Effector CD8-positive, alpha-beta T cell (primary cell): Measurements from ENCODE around the gene PPP1R3F.

ENCODE experiments used
- DNase-seq: peaks from one replicate; lab custom pipeline; 2025; lab: John Stamatoyannopoulos, UW

The PPP1R3F gene

DNA sequence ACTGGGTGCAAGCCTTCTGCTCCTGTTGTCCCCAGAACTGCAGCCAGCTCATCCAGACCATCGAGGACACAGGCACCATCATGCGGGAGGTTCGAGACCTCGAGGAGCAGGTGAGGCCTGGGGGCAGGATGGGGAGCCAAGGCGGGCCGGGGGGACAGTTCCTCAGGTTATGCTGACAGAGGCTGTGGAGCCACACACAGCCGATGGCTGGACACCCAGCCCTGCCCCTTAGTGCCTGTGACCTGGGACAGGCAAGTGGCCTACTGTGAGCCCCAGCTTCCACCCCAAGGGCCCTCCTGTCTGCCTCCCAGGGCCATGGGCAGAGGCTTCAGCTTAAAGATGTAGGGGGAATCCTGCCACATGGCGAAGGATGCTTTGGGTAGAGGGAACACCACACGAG, 20.0 kb upstream of the PPP1R3F start:
- no peak for DNase-seq

DNA sequence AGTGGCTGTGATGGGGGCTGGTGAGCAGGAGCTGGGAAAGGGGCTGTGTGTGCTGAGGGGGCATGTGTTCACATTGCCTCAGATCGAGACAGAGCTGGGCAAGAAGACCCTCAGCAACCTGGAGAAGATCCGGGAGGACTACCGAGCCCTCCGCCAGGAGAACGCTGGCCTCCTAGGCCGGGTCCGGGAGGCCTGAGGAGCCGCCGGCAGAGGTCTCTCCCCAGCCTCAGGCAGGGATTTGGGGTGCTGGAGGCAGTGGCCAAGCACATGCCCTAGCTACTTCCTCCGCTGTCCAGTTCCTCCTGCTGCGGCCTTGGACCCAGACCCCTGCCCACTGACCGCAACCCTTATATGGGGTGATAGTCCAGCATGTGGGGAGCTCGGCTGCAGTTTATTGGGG, 19.5 kb upstream of the PPP1R3F start:
- no peak for DNase-seq

DNA sequence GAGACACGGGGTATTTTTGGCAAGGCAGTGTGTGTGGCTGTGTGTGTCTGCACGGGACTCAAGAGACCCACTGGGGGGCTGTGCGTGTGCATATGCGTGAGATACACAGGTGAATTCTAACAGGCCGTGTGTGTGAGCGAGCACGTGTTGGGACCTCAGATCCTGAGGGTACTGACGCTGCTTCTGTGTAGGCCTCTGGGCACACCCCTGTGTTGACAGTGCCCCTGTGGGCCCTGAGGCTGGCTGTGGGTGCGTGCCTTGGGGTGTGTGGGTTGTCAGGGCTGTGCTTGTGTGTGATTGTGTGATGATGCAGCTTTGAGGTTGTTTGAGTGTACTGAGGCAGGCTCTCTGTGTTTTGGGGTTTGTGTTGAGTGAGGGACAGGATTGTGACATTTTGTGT, 19.0 kb upstream of the PPP1R3F start:
- DNase-seq: no peak

DNA sequence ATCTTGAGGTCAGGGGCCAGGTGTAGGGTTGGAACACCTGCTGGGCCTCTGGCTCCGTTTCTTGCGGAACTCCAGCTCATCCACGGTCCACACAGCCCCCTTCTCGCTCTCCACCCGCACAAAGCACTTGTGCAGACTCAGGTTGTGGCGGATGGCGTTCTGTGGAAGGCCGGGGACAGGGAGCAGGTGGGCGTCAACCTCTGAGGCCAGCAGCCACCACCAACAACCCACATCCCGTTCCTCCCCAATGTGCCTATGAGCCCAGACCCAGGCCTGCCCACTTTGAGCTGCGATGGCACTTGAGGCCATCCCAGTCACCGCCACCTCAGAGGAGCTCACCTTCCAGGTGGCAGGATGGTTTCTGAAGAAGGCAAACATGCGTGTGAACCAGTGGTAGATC, 18.3 kb upstream of the PPP1R3F start:
- DNase-seq: no peak

DNA sequence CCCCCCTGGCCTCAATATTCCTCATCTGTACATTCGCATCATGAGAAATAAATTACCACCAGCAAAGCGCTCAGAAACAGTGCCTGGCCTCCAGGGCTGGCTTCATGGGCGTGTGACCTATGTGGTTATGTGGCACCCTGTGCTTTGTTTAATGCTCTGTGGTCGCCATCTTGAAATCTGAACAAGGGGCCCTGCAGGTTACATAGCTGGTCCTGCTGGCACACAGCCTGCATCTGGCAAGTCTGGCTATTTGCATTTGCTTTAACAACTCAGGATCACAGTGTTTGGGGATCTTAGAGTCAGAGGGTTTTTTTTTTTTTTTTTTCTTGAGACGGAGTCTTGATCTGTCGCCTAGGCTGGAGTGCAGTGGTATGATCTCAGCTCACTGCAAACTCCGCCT, 15.0 kb upstream of the PPP1R3F start:
- DNase-seq: no peak

DNA sequence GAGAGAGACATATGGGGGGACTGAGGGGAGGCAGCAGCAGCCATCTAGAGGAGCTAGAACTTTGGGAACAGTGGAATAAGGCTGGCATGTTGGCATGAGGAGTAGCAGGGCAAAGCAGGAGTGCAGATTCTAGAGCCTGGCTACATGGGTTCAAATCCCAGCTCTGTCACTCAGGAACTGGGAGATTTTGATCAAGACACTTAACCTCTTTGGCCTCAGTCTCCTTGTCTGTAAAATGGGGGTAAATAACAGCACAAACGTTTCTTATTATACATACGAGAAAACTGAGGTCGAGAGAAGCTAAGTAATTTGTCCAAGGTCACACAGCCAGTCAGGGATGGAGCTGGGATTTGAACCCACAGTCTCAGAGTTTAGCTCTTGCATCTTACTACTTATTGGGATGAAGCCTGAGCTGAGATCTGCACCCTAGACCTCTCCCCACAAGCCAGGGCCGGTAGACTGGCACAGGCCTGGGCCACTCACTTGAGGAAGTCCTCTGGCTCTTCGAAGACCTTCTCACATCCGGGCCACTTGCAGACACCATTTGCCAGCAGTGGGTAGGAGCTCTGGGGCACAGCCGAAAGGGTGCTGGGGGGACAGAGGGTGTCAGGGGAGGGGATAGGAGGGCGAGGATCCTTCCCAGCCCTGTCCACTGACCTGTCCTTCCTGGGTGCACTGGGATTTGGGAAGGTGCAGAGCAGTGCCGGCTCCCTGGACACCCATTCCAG, 13.2 kb upstream of the PPP1R3F start:
- no peak for DNase-seq

DNA sequence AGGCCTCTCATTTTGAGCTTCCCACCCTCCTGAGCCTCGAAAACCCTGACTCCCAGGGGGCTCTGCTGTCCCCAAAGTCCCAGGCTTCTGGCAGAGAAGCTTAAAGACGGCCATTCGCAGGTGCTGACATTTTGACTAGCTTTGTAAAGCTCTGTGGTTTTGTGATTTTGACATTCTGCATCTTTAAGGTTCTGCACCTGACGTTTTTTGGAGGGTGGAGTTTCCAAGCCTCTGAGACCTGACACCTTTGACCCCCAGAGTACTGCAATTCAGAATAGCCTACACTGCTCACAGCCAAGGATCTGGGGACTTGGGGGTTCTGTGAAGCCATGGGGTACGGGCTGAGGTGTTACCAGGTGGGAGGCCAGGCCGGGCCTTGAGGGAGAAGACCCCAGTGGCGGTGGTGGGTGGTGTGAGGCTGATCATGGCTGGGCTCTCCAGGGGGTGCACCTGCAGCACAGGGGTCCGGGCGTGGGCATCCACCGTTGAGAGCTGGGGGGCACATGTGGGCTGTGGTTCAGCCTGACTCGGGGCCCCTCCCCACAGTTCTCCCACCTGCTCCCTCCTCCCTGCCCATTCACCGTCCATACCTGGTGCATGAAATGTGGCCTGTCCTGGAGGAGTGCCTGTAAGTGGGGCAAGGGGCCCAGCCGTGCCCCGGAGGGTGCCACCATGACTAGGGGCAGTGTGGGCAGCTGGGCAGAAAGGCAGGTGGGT, 12.4 kb upstream of the PPP1R3F start:
- no peak for DNase-seq

DNA sequence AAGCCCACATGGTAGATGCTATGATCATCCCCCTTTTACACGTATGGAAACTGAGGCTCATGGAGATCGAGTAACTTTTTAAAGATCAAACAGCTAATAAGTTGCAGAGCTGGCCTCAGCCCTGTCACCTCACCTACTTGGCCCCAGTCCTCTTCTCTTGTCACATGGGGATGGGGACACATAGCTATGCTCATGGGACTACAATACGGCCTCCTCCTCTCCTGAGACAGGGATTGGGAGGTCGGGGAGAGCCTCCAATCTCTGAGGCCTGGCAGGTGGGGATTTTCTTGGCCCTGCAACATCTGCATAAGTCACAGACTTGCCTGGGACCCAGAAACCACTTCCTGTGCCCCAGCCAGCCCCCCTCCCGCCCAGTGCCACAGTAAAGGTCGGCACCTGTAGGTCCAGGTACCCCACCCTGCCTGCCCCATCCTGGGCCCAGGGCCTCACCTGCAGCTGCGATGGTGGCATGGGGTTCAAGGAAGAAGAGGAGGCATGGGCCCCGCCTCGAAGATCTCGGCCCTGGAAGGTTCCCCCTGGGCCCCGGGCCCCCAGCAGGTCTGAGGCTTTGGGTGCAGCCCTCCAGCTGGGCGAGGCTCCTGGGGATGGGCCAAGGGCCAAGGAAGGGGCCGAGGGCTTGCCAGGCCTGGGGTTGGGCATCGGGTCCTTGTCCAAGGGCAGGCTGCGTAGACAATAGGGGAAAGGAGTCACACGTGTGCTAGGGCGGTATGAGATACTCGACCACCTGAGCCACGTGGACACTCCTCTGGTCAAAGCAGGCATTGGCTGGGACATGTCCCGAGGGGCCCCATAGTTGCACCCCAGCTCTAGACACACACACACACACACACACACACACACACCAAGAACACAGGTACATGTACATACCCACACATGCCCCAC, 11.5 kb upstream of the PPP1R3F start:
- DNase-seq: no peak

DNA sequence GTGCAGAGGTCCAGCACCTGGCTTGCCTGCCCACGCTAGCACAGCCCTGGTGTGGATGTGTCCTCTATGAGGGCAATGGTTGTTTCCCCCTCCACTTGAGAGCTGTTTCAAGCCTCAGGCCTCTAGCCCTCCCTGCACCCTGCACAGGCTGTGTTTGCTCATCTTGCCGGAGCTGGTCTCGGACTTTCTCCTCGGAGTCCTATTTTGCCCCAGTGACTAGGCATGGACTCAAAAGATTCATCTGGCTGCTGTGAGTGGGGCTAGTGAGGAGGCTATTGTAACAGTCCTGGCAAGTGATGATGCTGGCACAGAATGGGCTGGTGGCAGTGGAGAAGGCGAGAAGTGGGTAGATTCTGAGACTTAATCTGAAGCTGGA, 10.9 kb upstream of the PPP1R3F start:
- DNase-seq: no peak

DNA sequence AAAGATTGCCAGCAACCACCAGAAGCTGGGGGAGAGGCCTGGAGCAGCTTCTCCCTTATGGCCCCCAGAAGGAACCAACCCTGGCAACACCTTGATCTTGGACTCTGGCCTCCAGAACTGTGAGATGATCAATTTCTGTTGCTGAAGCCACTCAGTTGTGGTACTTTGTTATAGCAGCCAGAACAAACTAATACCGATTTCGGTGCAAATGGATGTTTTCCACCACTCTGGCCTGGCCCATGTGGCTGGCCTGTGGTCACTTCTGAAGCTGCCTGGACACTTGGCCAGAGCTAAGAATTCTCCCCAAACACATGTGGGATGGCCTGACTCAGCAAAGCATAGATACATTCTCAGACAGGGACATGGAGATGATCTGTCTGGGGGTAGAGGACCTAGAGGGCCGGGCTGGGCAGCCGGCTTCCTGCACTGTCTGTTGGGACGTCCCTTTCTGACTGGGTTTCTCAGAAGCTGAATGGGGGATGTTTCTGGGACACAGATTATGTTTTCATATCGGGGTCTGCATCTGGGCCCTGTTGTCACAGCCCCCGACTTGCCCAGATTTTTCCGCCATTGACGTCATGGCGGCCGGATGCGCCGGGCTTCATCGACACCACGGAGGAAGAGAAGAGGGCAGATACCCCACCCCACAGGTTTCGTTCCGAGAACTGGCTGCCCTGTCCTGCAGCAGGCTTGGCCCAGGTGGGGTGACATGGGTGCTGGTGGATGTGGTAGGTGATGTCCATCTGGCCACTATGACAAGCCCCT, 9.2 kb upstream of the PPP1R3F start:
- DNase-seq: no peak

DNA sequence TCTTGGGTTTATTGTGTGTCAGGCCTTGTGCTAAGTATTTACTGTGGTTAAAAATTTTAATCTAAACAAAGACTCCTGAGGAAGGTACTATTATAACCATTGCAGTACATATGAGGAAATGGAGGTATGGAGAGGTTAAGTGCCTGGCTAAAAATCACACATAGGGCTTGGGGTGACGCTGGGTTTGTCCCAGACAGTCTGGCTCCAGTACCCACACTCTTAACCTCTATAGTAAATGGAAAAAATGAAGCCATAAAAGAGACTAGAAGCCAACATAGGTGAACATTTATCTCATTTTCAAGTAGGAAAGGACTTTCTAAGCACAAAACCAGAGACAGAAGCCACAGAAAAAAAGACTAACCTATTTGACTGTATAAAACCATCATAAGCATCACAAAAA, 7.0 kb upstream of the PPP1R3F start:
- no peak for DNase-seq

DNA sequence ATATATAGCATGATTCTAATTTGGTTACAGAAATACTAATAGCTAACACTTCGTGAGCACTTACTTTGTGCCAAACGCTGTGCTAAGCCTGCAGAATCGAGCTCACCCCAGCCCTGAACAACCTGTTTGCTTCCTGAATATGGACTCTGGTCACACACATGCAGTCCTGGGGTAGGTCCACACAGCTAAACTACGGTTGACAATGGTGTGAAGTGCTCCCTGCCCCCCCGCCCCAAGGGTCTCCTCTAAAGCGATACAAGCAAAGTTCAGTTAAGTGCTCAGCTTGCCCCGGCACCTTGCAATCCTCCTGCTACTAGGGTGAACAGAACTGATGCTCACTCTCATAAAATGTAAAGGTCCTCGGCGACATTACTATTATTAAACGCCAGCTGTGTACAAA, 6.0 kb upstream of the PPP1R3F start:
- no peak for DNase-seq

DNA sequence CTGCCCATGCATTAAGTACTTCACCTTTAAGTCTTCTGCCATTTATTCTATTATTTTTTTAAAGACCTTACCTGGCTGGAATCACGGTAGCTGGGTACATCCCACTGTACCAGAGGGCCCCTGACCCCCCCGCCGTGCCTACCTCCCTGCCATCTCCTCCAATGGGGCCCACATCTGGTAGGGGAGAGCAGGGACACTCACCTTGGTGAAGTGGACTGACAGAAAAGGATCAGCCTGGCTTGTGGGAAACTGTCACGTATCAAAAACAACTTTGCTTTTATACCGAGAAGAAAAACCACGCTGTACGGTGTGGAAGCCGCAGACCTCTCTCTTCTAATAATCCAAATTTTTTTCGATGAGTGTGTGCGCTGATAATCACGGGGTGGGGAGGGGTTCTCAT, 5.1 kb upstream of the PPP1R3F start, which contains the start of gene FOXP3:
FOXP3 (minus strand) TSS at position 251 of the 400 bp plus-strand sequence. CDS start 6,205 bp downstream, outside the sequence.
- no peak for DNase-seq

DNA sequence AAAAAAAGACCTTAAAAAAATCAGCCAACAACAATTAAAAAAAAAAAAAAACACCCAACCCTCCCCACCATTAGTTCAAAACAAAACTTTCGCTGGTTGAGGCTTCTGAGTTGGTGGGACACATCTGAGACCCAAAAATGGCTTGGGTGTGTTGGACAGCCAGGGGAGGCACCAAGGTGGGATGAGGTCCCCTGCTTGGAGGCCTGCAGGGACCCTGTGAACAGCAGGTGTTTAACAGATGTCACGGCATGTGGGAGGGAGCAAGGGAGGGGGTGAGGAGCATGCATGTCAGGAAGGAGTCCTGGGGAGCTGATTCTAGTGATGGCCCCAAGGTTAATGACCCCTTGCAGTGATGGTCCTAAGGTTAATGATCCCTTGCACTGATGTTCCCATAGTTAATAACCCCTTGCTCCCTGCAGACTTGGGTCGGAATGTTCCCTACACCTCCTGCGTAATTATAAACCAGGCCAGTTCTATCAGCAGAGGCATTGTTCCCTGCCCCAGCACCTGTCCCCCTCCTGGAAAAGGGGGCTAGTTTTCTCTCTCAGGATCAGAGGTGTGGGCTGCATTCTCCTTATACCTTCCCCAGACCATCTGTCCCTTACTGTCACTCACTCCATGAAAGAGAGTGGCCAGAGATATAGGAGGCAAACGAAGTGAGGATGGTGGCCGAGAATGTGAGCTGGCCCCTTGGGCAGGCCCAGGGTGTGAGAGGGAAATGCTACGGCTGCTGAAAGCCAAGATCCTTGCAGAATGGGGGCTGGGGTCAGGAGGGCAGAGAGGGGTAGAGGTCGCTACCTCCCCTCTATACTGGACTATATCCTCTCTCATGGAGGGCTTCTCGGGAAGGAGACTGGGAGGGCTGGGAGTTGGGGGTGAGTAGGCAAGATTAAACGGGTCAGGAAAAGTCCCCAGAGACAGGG, 2.8 kb upstream of the PPP1R3F start:
- DNase-seq: no peak

DNA sequence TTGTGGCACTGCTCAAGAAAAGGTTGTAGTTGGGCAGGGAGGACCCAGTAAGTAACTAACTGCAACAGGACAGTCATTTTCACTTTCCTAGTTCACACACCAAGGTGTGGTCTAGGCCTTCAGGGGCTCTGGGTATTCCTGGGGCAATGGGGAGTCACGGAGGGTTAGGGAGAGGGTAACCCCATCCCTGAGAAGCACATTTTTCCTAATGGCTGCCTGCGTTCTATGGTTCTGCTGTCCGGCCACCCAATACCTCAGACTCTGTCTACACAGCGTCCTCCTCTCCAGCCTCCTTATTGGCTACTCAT, 937 bp upstream of the PPP1R3F start:
- DNase-seq: no peak

DNA sequence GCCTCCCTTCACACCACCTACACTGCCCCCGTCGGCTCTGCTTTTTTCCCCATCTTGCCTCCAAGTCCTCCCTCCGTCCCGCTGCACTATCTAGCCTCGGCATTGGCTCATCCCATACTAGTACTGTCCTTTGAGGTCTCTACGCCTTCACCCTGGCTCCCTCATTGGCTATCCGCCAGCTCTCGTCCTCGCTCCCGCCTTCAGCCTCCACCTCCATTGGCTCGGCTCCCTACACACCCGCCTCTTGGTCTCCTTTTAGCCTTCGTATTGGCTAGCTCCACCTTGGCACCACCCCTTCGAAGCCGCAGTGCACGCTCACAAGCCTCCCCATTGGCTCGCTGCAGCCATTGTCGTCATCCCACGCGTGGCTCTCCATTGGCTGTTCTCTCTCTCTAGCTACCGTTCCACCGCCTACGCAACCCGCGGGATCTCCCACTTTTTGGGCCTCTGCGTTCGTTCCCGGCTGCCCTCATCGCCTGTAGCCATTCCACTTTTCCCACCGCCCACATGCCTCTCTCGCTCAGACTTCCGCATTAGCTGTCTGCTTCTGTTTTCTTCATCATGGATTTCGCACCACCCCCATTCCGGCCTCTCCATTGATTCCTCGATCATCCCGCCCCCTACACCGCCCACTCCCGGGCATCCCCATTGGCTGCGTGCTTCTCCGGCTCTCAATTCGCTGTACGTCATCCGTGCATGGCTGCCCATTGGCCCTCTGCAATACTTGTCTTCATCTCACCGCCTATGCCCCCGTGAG, 405 bp upstream of the PPP1R3F start:
- DNase-seq: peak; percentile 88

DNA sequence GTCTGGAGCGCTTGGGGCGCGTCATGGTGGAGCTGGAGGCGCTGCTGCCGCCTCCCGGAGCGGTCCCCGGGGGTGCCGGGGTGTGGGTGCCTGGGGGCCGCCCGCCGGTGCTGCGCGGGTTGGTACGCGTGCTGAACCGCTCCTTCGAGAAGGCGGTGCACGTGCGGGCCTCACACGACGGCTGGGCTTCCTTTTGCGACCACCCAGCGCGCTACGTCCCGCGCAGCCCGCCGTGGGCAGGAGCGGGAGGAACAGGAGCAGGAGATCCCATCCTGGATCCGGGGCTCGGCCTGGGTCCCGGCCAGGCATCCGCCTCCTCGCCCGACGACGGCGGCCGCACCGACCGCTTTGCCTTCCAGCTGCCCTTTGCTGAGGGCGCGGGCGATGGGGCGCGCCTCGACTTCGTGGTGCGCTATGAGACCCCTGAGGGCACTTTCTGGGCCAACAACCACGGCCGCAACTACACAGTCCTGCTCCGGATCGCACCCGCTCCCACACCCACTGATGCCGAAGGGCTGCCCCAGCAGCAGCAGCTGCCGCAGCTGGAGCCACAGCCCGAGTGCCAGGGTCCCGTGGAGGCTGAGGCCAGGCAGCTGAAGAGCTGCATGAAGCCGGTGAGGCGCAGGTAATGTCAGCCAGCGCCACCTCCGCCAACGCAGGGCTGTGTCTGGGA, 792 bp downstream of the PPP1R3F start:
- DNase-seq: no peak

DNA sequence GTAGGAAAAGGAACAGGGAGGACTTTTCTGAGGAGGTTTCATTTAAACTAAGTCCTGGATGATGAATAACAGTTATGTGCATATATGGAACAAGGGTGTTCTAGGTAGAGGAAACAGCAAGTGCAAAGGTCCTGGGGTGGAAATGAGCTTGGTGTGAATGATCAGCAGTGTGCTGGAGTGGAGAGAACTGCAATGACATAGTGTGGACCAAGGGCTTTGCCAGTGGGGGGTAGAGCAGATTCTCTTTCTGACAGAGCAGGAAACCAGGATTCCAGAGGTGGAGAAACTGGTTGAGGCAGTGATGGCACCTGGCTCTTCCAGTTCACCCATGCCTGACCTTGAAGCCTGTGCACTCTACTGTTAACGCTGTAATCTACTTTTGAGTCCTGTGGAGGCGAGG, 1.7 kb downstream of the PPP1R3F start:
- DNase-seq: no peak

DNA sequence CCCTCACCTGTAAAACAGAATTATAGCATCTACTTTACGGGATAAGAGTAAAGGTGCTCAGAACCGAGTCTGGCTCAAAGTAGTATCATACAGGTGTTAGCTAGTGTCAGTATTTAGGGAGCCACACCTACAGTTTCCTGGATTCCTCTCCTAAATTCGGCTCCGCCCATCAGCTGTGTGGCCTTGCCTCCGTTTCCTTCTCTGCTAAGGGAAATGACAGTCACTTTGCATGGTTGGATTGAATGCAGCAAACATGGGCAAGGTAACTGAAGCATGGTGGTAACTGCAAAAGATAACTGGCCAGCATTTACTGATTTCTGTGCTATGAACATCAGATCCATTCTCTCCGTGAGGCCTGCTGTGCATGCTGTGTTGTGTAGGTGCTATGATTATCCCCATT, 2.8 kb downstream of the PPP1R3F start:
- no peak for DNase-seq
